PC-3 (cell line): ENCODE results near the gene FKBP10. TPM values are rescaled to one million over a fixed set of nuclear protein-coding genes. Genes with fewer than 3 reads are reported as not detected.
"Not testable (repeated sequence)": the region's sequence is repeated elsewhere in the genome, so short reads cannot be mapped to it uniquely, and the experiment has no call there.

Experiments used
- ATAC-seq: fragments of 200-7000 bp; cut with Tn5 transposase; 2 replicates; pipeline ENCODE4 v1.9.1; 2020; ENCODE audit warnings: mild to moderate bottlenecking, moderate library complexity
- BruUV-seq: library from RNA; stranded (reverse); fragments of 400-500 nt; replicated peaks from 2 replicates; lab custom pipeline; 2021; lab: Mats Ljungman, UMichigan
- CTCF ChIA-PET: fragments of 300-600 bp; sonication (Branson Sonifier 250); formaldehyde crosslinking; loops from one replicate; lab custom pipeline; 2022; ENCODE audit warnings: antibody characterized with exemption; lab: Charles Lee
- POLR2A ChIA-PET: fragments of 300-600 bp; sonication (Branson Sonifier 250); formaldehyde crosslinking; loops from one replicate; lab custom pipeline; 2022; ENCODE audit warnings: antibody characterized with exemption; ENCODE audit not compliant: unreplicated experiment; lab: Charles Lee
- DNase-seq: peaks from one replicate; pipeline ENCODE4 v3.0.0-alpha.2; 2015
- H2AFZ ChIP-seq: fragments of 300-600 bp; sonication (generic); 2 replicates; pipeline ENCODE4 v1.6.0; 2016; ENCODE audit warnings: antibody characterized with exemption, low read length
- H3F3A ChIP-seq: fragments of 300-600 bp; sonication (generic); one replicate; pipeline ENCODE4 v1.6.0; 2017; ENCODE audit warnings: antibody characterized with exemption, low read length, control low read depth, mild to moderate bottlenecking; ENCODE audit not compliant: unreplicated experiment
- H3K27ac ChIP-seq: fragments of 300-600 bp; sonication (generic); 2 replicates; pipeline ENCODE4 v1.5.1; 2016; ENCODE audit warnings: mild to moderate bottlenecking, low read length
- H3K27me3 ChIP-seq: fragments of 300-600 bp; sonication (generic); 2 replicates; pipeline ENCODE4 v1.6.1; 2016; ENCODE audit warnings: low read length, mixed read lengths
- H3K36me3 ChIP-seq: fragments of 300-600 bp; sonication (generic); 2 replicates; pipeline ENCODE4 v1.6.1; 2016; ENCODE audit warnings: low read depth, mixed run types, low read length, mixed read lengths
- H3K4me1 ChIP-seq: fragments of 300-600 bp; sonication (generic); 2 replicates; pipeline ENCODE4 v1.5.1; 2016; ENCODE audit warnings: low read length; ENCODE audit not compliant: insufficient read depth
- H3K4me2 ChIP-seq: fragments of 300-600 bp; sonication (generic); 2 replicates; pipeline ENCODE4 v1.6.0; 2016; ENCODE audit warnings: low read length
- H3K4me3 ChIP-seq: fragments of 300-600 bp; sonication (generic); 2 replicates; pipeline ENCODE4 v1.5.1; 2016; ENCODE audit warnings: mild to moderate bottlenecking, low read length, mixed read lengths
- H3K79me2 ChIP-seq: fragments of 300-600 bp; sonication (generic); 2 replicates; pipeline ENCODE4 v1.6.1; 2017; ENCODE audit warnings: low read length, mixed read lengths
- H3K9ac ChIP-seq: fragments of 300-600 bp; sonication (generic); 2 replicates; pipeline ENCODE4 v1.6.0; 2016; ENCODE audit warnings: mild to moderate bottlenecking, low read length
- H3K9me2 ChIP-seq: fragments of 300-600 bp; sonication (generic); replicated peaks from 2 replicates; pipeline ENCODE4 v1.6.1; 2016; ENCODE audit warnings: mixed run types, low read length, mixed read lengths
- H3K9me3 ChIP-seq: fragments of 300-600 bp; sonication (generic); 2 replicates; pipeline ENCODE4 v1.6.1; 2016; ENCODE audit warnings: low read length, mixed read lengths
- H4K20me1 ChIP-seq: fragments of 300-600 bp; sonication (generic); 2 replicates; pipeline ENCODE4 v1.6.1; 2016; ENCODE audit warnings: low read length, mixed read lengths
- EZH2 ChIP-seq: fragments of 300-600 bp; sonication (generic); IDR thresholded peaks from one replicate; pipeline ENCODE4 v1.6.1; 2017; ENCODE audit warnings: antibody characterized with exemption, mild to moderate bottlenecking, low read length; ENCODE audit not compliant: unreplicated experiment
- EZH2phosphoT487 ChIP-seq: fragments of 300-600 bp; sonication (generic); IDR thresholded peaks from 2 replicates; pipeline ENCODE4 v1.6.1; 2018; ENCODE audit warnings: mild to moderate bottlenecking, antibody characterized with exemption, low read length, borderline replicate concordance
- intact Hi-C: fragments of 100-400 bp; cut with micrococcal nuclease; formaldehyde crosslinking; loops from 2 replicates; pipeline ENCODE4 v1.9.0; 2023
- total RNA-seq: library from RNA; depleted of rRNA; stranded (reverse); fragments of >200 nt; gene quantifications from 2 replicates; pipeline ENCODE4 v1.2.3, GENCODE V29; 2014
- TF ChIP-seq, protein P1 (sequence below): fragments of 300-600 bp; sonication (generic); conservative IDR thresholded peaks from 2 replicates; pipeline ENCODE4 v1.5.1; 2017; ENCODE audit warnings: antibody characterized with exemption, low read depth, mild to moderate bottlenecking, low read length

Gene FKBP10
- total RNA-seq, 1 experiment from 2014 or later, result 63.4 TPM

DNA sequence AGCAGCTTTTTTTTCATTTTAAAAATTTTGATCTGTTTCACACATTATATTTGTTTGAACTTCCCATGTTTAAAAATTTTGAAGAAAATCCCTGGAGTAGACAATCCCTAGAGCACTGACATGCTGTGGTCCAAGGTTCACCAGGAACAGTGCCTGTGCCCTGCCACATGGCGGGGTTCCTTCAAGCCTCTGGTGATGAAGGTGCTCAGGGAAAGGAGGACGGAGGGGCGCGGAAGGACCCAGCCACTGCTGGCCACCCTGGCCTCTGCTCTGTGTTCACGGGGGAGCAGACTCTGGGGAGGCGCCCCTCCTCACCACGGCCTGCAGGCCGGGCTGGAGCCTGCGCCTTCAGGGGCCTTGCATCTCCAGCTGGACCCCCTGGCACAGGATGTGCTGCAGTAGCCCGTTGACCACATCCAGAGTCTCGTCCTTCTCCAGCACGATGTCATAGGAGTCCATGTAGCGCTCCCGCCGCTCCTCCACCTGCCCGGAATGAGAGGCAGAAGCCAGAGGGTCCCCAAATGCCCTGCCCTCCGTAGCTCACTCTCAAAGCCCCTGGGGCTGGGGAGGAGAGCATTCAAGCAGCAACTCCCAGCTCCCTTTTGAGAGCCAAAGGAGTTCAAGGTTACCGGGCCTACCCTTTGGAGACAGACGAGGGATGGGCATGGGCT, 12.5 kb downstream of the FKBP10 start:
- DNase-seq, result no peak
- Histone ChIP-seq H3K27me3 (no peaks in the 10 kb centered on the region), H2AFZ (no peak overlapping the region), H3K4me2 (no peak overlapping the region), H3K9me3 (no peaks in the 10 kb centered on the region), H3F3A (no peaks in the 10 kb centered on the region), H3K4me3 (no peak overlapping the region), H3K9me2 (no peaks in the 10 kb centered on the region), H3K9ac (no peak overlapping the region), H4K20me1 (no peaks in the 10 kb centered on the region), H3K4me1 (no peaks in the 10 kb centered on the region), H3K36me3 (no peaks in the 10 kb centered on the region), H3K79me2 (no peaks in the 10 kb centered on the region), H3K27ac (no peak overlapping the region)
- BruUV-seq, result no TSS peak
- intact Hi-C loops, result no loop called here
- ATAC-seq, result no peak
- ChIA-PET CTCF (no interaction called here), POLR2A (no interaction called here)
- no peak for TF ChIP-seq EZH2
- TF ChIP-seq, protein P1, sequence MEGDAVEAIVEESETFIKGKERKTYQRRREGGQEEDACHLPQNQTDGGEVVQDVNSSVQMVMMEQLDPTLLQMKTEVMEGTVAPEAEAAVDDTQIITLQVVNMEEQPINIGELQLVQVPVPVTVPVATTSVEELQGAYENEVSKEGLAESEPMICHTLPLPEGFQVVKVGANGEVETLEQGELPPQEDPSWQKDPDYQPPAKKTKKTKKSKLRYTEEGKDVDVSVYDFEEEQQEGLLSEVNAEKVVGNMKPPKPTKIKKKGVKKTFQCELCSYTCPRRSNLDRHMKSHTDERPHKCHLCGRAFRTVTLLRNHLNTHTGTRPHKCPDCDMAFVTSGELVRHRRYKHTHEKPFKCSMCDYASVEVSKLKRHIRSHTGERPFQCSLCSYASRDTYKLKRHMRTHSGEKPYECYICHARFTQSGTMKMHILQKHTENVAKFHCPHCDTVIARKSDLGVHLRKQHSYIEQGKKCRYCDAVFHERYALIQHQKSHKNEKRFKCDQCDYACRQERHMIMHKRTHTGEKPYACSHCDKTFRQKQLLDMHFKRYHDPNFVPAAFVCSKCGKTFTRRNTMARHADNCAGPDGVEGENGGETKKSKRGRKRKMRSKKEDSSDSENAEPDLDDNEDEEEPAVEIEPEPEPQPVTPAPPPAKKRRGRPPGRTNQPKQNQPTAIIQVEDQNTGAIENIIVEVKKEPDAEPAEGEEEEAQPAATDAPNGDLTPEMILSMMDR, result no peak
- TF ChIP-seq EZH2phosphoT487, result no peak

DNA sequence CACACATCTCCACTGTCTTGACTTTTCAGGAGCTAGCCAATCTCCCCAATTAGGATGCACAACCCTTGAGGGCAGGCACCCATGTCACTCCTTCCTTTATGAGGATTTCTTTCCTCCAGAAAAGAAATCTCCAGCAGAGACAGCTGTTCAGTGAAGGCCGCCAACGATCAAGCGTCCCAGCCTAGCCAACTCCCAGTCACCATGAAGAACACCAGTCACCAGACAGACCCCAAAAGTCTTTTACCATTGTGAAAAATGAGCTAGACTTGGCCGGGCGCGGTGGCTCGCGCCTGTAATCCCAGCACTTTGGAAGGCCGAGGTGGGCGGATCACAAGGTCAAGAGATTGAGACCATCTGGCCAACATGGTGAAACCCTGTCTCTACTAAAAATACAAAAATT, 17.2 kb downstream of the FKBP10 start:
- H3K27ac ChIP-seq, H4K20me1 ChIP-seq, POLR2A ChIA-PET, H3K9me2 ChIP-seq, H3K4me1 ChIP-seq, H3K9me3 ChIP-seq, H2AFZ ChIP-seq, H3K27me3 ChIP-seq, H3K4me3 ChIP-seq, intact Hi-C loops, ATAC-seq, BruUV-seq, H3K36me3 ChIP-seq, H3K9ac ChIP-seq, CTCF ChIA-PET, DNase-seq, H3F3A ChIP-seq, H3K79me2 ChIP-seq, H3K4me2 ChIP-seq: not testable (repeated sequence)

DNA sequence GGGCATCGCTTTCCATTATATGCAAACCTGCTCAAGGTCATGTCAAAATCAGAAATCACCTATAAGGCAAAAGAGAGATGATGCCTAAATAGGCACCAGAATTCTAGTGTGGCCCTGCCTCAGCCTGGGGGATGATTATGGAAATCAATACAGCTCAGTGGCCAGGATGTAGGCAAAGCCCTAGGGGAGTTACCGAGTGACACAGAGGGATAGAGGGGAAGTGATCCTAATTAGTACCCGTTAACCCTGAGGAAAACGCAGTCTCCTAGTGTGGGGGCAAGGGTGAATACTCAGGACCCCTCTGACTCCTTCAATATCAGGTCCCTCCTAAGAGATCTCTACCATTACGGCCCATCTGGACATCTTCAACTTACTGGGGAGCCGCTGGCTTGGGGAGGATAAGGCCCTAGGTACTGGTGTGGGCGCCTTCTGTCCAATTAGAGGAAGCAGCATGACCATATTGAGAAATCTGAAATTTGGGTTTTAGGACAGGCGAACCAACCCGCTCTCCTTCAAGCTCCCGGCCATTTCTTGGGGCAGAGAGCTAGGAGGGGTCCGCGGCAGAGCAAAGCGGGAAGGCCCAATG, 22.5 kb downstream of the FKBP10 start:
- peak; percentile 49 for ATAC-seq
- Histone ChIP-seq H3K4me1 (peaks cover 8% of the 10 kb centered on the region), H3K9me2 (no peaks in the 10 kb centered on the region), H3K9ac (peak overlapping the region; percentile 81), H3F3A (no peaks in the 10 kb centered on the region), H3K79me2 (peaks cover 15% of the 10 kb centered on the region), H3K27me3 (no peaks in the 10 kb centered on the region), H4K20me1 (no peaks in the 10 kb centered on the region), H3K4me2 (peak overlapping the region; percentile 96), H3K9me3 (no peaks in the 10 kb centered on the region), H3K36me3 (no peaks in the 10 kb centered on the region), H2AFZ (peak overlapping the region; percentile 96), H3K27ac (no peak overlapping the region), H3K4me3 (peak overlapping the region; percentile 95)
- intact Hi-C loops, result no loop called here
- ChIA-PET POLR2A (interaction anchor here (0.6 kb wide), 1 partner anchor 14 kb away, joined by 15 read pairs; no protein-coding TSS in a partner anchor), CTCF (no interaction called here)
- DNase-seq, result no peak
- TF ChIP-seq, protein P1, result no peak
- TF ChIP-seq EZH2phosphoT487 (no peak), EZH2 (no peak)
- TSS peak; percentile 53 for BruUV-seq
